GM21447 (cell line): Measurements from ENCODE around the gene PAQR8.
"Not testable (repeated sequence)": the region's sequence is repeated elsewhere in the genome, so short reads cannot be mapped to it uniquely, and the experiment has no call there.

Experiments
- ATAC-seq: cut with Tn5 transposase; IDR thresholded peaks from one replicate; pipeline ENCODE4 v1.9.1; 2021; ENCODE audit not compliant: unreplicated experiment

PAQR8 gene

DNA sequence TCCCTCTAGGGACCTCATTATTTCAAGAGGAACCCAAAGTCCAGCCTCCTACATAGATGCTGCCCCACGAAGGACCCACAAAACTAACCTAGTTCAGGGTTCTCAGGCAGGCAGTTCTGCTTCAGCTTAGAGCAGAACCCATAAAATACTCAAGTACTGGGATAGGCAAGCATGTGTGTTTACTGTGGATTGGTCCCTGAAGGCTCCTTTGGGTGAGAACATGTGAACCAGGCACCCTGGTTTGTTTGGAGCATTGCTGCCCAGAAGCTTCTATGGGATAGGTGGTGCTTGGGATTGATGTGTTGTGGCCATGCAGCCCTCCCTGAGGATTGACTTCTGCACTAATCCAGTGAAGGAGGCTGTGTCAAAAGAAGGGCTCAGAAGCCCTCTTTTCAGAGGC is 43.3 kb downstream of the PAQR8 start:
- no peak for ATAC-seq

DNA sequence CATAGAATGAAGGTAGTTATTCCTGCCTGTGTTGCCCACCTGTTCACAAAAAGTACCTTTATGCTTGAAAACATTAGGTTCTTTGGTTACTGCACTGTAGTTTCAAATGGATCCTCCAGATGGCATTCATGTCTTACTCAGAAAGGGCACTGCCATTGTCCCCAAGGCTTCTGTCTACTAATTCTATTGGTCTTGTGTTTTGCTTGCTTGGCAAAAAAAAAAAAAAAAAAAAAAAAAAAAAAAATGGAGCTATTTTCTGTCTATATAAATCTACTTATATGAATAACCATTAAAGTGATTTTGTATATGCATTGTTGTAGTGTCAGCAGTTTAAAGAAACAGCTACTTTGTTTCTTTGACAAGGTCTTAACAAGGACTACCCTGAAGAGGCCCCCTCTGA is 45.5 kb downstream of the PAQR8 start:
- ATAC-seq, result peak; percentile 85

DNA sequence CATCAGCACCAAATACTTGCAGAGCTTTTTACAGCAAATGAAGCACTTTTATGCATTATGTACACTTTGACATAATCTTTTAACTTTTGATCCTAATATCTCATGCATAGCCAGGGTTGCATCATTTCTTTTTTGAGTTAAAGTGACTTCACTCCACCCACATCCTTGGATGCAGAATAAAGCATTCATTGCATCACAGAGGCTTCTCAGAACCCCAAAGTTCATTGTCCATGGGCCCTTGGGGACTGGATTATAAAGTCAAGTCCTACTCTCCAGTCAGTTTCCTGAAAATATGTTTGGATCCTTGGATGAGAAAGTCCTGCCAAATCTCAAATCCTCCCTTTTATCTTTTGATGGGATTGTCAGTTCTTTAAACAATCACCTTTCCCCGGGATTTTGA is 47.5 kb downstream of the PAQR8 start:
- no peak for ATAC-seq

DNA sequence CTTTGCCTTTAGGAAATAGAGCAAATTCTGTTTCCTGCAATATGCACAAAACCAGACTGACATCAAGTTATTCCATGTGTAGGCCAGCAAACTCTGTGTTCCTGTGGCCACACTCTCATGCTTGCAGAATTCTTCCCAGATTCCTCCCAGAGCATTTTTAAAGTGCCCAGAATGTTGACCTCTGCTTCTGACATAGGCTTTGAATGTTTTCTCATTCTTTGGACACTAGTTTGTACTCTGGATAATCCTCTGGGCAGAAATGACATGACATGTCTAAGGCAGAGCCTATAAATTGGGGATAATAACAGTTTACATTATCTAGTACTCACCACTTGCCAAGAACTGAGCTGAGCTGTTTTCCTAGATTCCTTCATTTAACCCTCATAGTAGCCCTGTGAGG is 49.0 kb downstream of the PAQR8 start:
- ATAC-seq, result no peak

DNA sequence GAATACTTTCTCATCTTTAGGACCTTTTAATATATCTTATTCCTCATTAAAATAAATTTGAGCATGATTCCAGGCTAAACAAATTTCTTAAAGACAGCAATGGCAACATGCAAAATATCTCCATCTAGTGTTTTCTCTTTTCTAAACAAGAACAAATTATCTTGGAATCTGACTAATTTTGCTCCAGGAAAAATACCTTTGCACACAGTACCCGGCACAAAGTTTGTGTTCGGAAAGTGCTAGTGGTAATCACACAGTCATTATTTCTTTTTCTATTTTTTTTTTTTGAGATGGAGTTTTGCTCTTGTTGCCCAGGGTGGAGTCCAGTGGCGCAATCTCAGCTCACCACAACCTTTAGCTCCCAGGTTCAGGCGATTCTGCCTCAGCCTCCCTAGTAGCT is 50.0 kb downstream of the PAQR8 start:
- ATAC-seq, result no peak

DNA sequence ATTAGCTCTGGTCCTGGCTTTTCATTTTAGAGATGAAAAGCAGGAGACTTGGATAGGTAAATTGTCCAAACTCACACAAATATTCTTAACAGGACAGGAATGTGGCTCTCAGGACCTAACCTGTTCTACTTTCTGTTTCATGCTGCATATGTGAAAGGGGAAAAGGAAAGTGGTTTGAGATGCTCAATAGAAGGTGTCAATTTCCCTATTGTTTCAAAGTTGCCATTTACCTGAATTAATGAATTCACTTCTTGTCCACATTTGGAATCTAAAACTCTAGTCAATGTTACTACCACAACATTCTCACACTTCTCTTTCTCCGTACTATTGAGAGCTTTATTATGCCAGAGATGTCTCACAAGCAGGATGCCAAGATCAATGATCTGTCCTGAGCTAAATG is 53.4 kb downstream of the PAQR8 start:
- no peak for ATAC-seq

DNA sequence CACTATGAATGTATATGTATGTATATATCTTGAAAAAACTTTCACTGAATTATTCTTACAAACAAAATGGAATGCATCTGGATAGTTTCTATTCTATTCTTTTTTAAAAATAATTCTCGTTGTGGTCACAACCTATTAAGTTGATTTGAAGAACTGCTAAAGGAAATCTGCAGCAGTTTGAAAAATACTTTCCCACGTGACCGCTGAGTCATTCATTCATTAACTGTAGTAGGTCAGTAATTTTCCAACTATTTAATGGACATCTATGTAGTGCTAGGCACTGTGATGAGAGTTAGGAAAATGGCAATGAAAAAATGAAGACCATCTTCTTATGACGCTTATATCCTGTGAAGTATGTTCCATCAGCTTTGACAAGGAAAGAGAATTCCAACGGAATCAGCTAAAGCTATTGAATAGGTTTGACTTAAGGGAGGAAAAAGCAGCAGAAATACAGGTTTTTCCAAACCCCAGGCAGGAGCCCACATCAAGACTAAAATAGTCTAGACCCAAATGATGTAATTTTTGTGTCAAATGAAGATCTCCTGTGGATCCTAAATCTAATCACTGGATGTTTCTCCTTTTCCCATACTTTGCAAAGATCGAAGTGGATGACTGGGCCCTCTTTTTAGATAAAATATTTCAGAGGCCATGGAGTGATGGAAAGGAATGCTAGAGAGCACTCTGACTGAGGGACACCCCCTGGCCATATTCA is 54.1 kb downstream of the PAQR8 start:
- ATAC-seq, result no peak

DNA sequence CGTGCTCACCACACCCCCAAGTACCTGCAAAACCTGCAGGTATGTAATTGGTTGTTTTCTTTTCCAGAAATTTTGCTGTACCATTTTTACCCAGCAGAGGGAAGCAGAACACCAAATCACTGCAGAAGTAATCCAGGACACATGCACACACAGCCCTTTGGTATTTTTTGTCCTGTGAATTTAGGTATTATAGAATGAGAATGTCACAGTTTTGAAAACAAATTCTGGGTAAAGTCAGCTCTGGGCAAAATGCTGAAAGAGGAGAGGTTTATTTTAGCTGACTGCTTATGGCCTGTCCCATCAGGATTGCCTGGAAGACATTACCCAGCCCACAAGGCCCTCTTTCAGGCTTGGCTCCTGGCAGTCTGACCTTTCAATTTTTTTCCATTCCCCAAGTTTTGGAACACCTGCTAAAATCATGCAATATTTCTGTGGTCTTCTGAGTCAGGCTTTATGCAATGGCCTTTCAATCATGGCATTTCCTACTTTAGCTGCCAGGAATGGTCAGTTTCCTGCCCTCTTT is 54.7 kb downstream of the PAQR8 start:
- no peak for ATAC-seq

DNA sequence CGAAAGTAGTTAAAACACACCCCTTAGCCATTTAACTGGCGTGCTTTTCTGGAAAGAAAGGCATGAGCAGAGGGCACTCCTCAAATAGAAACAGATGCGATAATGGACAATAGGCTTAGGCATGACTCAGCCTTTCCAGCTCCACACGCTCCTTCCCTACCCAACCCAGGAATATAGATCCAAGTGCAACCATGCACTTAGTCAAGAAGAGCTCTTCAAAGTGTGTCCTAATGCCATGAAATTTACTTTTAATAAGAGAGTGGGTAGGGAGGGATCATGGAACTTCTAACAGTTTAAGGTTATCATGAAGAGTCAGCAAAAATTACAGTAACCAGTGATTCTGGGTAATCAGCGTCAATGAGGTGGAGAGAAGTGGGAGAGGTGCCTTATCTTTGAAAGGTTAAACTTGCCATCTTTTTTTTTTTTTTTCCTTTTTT is 55.7 kb downstream of the PAQR8 start:
- ATAC-seq, result no peak

DNA sequence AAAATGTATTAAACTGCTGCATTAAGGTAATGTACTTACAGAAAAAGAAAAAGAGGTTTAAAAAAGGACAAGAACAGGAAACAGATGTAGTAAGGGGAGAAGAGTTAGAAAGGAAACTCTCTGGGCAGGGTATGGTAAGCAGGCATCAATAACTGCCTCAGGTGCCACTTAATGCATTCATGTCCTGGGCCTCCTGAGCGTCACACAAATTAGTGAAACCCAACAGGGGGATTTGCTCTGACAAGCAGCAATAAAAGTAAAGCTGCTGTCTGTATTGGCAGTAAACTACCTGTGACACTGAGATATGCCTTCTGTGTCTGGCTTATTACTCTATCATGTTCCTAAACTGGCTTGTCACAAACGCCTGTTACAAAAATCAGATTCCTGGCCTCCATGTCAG is 56.7 kb downstream of the PAQR8 start:
- no peak for ATAC-seq

DNA sequence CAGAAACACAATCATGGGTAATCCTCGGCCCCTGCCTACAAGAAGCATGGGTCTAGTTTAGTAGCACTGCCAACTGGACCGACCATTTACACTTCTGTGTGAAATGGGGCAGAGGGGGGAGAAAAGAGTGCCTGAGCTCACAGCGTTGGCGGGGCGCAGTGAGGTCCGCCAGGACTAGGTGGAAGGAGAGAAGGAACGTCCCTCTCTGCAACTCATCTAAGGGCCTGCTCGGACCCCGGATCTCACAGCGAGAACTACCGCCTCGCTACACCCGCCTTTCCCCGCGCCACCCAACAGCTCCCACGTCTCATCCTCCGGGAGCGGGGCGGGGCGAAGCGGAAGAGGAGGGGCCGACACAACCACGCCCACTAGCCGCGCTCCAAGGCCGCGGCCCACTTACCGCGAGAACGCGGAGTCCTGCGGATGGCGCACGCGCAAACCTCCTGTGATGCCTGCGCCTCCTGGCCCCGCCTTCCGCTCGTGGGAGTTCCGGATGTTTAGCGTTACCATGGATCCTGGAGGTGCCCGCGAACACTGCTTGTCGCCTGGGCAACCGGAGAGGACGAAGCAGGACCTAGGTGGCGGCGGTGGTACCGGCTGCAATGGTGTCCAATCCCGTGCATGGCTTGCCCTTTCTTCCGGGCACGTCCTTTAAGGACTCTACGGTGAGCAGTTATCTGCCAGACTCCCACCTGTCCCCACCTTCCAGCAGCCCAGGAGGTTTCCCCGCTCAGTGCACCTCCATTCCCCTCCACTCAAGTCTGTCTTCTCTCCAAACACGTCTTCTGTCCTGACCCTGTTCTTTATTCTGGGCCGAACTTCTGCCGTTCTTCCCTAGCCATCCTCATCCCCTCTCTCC is 58.1 kb downstream of the PAQR8 start, which contains the start of gene EFHC1:
EFHC1 (plus strand) TSS at position 534 of the 859 bp plus-strand sequence; CDS start at position 603, 69 bp downstream.
- peak; percentile 91 for ATAC-seq

DNA sequence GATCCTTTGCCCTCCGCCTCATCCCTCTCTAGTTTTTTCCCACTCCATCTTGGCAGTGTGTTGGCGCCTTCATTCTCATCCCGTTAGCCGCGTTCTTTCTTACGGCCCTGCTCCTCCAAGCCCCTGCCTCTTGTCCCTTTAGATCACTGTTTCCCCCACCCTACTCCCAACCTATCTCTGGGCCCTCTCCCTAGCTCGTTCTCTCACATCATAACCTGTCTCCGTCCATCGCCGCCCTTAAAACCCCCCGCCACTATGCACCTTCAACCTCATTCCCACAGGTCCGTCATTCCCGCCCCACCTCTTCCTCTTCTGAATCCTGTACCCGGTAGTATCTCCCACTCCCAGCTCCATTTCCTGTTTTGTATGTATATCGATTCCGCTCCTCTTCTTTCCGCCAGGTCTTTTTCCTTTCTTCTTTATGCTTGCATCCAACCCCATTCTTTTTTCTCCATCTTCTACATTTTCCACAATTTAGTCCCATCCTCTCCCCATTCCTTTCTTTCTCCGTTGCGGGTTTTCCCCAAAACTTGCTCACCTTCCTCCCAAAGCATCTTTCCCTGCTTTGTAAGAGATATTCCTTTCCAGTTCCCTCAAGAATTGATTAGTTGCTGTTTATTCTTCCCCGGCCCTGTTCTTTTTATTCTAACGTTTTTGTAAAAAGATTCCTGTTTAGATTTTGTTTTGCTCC is 58.9 kb downstream of the PAQR8 start:
- peak; percentile 0 for ATAC-seq

DNA sequence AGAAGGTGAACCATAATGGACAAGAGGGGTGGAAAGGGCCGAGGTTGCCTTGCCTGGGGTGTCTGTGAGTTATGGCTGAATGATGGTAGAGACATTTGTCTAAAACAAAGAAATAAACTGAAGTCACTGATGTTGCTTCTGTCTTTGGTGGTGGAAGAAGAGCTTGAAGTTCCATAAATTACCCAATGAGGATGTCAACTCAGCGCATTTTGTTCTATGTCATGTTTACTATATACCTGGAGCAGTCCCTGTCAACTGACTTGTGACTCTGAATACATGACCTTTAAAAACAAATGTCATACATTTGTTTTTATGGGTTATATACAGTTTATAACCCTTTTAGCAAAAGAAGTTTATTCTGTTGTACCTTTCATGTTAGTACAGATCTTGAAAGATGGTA is 60.2 kb downstream of the PAQR8 start:
- no peak for ATAC-seq

DNA sequence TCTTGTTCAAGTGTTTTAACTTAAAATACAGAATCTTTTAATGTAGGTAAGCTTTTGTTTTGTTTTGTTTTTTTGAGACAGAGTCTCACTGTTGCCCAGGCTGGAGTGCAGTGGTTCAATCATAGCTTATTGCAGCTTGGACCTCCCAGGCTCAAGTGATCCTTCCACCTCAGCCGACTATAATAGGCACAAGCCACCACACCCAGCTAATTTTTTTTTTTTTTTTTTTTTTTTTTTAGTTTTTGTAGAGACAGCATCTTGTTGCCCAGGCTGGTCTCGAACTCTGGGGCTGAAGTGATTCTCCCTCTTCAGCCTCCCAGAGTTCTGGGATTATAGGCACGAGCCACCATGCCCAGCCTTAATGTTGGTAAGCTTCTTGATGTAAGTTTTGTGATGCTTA is 61.5 kb downstream of the PAQR8 start:
- ATAC-seq, result no peak

DNA sequence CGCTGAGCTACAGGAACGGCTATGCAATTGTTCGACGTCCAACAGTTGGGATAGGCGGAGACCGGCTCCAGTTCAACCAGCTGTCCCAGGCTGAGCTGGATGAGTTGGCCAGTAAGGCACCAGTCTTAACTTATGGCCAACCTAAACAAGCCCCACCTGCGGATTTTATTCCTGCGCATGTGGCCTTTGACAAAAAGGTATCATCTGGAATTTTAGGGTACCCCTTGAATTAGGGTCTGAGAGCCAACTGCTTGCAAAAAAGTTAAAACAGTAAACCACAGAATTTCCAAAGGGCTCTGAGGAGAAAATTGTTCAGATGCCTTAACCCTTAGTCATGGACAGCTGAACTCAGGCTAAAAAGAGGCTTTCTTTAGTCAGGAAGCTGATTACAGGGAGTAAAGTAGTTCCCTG is 62.0 kb downstream of the PAQR8 start:
- no peak for ATAC-seq

DNA sequence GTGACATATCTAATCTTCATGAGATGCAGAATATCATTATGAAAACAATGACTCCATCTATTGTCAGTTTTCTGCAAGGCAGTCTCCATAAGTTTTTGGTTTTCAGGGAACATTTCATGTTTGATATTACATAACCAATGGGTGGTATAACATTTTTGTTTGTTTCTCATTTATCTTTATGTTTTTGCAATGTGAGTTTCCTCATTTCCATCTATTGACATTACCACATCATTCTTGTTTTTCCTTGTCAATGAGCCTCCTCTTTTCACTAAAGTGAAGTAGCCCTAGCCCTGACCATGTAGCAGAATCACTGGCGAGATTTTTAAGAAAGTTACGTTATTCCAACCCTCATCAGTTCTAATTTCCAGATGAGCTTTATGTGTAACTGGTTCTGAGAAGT is 62.6 kb downstream of the PAQR8 start:
- no peak for ATAC-seq

DNA sequence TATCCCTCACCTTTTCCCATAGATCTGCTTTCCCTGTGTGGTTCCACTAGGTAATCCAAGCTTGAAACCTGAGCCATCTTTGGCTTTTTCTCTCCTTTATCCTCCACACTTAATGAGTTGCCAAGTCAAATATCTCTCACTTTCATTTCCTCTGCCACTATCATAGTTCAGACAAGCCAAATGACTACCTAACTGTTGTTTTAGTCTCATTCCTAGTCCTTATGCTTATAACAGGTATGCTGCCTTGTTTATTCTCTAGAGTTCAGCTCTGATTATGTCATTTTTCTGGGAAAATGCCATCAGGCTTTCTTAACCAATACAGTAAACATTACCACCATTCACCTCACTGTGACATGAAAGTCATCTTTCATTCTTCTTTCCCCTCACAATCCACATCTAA is 64.7 kb downstream of the PAQR8 start:
- ATAC-seq, result no peak

DNA sequence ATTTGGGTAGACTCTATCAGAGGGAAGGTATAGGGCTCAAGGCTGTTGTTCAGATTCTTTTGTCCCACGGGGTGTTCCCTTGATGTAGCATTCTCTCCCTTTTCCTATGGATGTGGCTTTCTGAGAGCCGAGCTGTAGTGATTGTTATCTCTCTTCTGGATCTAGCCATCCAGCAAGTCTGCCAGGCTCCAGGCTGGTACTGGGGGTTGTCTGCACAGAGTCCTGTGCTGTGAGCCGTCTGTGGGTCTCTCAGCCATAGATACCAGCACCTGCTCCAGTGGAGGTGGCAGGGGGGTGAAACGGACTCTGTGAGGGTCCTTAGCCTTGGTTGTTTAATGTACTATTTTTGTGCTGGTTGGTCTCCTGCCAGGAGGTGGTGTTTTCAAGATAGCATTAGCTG is 71.3 kb downstream of the PAQR8 start:
- ATAC-seq, result not testable (repeated sequence)

DNA sequence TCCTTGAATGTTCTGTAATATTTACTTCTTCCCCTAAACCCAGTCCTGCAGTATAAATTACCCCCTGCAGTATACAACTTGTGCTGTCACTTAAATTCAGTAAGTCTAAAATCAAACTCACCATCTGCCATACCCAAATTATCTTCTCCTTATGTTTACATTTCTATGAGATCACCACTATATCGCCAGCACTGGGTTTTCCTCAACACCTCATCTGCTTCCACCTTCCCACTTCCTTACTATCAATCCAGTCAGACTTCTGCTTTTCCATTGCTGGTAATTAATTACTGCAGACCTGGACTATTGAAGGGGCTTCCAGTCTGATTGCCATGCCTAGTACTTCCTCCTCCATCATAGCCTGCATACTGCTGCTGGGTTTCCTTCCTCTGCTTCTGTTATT is 73.4 kb downstream of the PAQR8 start:
- ATAC-seq, result no peak

DNA sequence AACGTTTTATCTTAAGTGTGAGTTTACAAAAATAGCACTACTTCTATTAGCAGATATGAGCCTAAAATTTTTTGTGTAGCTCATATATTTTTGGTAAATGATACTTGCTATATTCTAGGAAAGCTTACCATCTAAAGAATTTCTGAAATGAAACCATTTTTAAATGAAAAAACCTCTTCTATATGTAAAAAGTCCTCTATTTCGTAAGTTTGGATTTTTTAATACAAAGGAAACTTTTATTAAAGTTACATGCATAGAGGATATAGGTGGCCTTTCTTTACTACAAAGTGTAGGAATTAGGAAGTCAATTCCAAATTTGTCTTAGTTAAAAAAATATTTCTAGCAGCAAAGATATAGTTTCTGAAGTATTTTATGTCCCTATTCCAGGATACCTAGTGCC is 77.0 kb downstream of the PAQR8 start:
- no peak for ATAC-seq

DNA sequence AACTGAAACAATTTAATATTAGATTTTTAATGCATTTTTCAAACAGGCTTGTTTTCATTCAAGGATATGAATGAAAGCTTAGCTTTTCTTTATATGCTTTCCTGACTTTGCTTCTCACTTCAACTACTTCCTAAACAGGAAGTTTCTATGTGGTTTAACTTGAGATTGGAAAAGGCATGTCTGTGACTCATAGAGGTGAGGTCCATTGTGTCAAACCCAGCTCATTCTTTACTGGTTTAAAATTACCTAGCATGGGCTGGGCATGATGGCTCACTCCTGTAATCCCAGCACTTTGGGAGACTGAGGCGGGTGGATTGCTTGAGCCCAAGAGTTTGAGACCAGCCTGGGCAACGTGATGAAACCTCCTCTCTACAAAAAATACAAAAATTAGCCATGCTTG is 92.6 kb downstream of the PAQR8 start:
- no peak for ATAC-seq

DNA sequence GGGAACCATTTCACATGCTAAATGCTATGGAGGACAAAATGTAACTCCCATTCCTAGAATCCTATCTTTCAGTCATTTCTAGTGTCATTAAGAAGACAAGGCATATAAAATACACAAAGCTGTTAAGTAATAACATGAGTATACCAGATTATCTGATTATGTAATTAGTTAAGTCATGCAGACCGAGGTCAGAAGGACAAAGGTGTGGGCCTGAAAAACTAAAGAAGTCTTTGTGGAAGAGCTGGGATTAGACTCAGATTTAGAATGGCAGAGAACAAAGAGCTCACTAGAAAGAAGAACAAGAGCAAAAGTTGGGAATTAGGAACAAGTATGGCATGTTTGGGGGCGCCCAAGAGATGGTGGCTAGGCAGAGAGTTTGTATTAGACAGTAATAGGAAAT is 95.1 kb downstream of the PAQR8 start:
- ATAC-seq, result no peak
